Stimulated activated CD8-positive, alpha-beta memory T cell treated with anti-CD3 and anti-CD28 coated beads, Interleukin-7, amount 100 ng/mL, for 24 hours (primary cell): ENCODE data around the gene KCNQ4.

Source experiments
- DNase-seq: peaks from one replicate; pipeline ENCODE4 v3.0.0-alpha.2; 2020; ENCODE audit warnings: low read depth

The KCNQ4 gene

DNA sequence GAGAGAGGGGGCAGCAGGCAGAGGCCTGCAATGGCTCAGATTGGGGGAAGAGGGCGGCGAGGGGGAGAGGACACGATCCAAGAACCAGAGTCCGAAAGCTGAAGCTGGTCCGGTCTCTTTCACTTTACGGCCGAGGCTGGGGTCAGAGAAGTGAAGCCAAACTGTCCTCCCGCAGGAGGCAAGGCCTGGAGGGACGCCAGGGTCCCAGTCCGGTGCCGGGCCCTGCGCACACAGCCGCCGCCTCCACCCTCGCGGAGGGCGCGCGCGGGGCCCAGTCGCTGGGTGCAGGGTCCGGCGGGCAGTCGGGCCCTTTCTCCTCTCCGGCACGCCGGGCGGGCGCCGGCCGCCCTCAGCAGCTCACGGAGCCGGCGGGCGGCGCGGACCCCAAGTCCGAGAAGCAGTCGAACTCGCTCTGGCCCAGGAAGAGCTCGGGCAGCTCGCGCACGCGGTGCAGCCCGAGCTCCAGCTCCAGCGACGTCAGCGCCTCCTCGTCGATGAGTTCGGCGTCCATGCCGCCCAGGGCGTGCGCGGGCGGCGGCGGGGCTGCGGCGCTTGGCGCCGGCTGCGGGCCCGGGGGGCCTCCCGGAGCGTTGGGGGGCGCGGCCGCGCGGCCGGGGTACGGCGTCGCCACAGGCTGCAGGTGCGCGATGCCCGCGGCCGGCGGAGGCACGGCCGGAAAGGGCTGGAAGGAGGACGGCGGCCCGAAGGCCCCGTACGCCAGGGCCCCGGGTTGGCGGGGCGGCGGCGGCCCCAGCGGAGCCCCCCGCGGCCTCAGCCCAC lies 77.8 kb downstream of the KCNQ4 start:
- no peak for DNase-seq

GRCh38 chr1:40862008-40862863 lies 78.6 kb downstream of the KCNQ4 start, which contains the start of gene CITED4:
Gene CITED4, minus strand, starts transcription at chr1:40862363. Its CDS starts 236 bp downstream, at chr1:40862127.
- DNase-seq, result peak; percentile 84

GRCh38 chr1:40868051-40868723 lies 84.6 kb downstream of the KCNQ4 start:
- DNase-seq, result no peak

DNA sequence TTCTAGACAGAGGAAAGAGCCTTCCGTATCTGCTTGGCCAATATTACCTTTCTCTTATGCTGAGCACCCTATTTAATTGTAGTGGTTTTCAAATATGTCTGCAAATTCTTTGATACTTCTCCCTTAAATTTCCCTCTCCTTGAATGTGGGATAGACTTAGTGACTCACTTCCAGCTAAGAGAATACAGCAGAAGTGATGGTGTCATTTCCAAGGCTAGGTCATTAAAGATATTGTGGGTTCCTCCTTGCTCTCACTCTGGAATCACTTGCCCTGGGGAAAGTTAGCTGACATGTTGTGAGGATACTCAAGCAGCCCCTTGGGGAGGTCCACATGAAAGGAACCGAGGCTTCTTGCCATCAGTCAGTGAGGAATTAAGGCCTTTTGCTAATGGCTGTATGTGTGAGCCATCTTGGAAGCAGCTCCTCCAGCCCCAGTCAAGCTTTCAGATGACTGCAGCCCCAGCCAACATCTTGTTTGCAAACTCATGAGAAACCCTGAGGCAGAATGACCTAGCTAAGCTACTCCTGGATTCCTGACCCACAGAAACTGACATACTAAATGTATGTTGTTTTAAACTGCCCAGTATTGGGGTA lies 86.6 kb downstream of the KCNQ4 start:
- no peak for DNase-seq

GRCh38 chr1:40872276-40872675 lies 88.7 kb downstream of the KCNQ4 start:
- no peak for DNase-seq

DNA sequence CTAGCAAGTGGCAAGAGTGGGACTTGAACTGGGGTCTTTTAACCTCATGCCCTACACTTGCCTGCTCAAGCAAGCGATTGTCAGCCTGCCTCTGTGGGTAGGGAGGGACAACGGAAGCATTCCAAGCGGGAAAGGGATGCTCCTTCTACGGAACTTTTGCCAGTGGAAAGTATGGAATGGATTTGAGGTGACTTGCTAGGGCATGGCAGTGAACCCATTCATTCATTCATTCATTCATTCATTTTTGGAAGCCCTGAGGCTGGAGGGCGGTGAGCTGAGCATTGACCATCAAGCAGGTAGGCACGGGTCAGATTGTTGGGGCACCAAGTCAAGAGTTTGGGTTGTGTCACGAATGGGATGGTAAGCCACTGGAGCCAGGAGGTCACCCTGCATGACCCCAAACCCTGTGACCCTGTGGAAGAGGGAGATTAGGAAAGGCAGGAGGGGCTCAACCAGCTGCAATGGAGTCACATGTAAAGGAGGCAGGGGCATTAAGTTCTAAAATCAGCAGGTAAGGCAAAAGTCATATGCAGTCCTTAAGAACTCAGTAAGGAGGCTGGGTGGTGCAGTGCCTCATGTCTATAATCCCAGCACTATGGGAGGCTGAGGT lies 90.4 kb downstream of the KCNQ4 start:
- DNase-seq, result no peak

- no peak for DNase-seq
These were observed 92.8 kb downstream of the KCNQ4 start for GRCh38 chr1:40876436-40876761.

DNA sequence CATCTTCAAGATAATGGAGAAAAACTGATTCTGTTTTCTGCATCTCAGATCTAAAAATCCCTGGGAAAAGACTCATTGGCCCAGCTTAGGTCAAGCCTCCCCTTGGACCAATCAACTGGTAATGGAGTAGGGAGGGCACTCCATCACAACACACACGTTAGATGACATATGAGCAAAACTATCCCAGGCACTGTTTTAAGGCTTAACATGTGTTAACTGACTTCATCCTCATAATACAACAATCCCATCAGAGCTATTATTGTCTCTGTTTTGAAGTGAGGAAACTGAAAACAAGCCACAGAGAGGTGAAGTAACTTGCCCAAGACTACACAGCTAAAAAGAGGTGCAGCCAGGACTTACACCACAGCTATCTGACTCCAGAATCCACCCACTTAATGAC lies 93.3 kb downstream of the KCNQ4 start:
- no peak for DNase-seq

DNA sequence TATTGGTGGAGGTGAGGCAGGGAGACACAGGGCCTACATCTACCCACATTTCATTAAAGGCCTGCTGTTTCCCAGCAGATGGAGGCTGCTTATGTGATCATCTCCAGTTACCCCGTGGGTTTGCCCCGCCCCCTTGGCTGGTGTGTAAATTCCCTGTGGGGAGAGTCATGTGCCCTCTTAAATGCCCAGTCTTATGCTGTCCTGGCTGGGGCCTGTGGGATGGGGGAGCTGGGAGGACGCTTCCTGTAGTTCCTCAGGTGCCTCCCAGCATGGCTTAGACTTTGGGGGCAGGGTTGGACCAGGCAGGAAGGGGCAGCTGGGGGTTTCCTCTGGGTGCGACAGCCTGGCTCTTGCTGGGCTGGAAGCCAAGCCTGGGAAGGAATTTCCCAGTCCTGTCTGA lies 94.1 kb downstream of the KCNQ4 start:
- no peak for DNase-seq

DNA sequence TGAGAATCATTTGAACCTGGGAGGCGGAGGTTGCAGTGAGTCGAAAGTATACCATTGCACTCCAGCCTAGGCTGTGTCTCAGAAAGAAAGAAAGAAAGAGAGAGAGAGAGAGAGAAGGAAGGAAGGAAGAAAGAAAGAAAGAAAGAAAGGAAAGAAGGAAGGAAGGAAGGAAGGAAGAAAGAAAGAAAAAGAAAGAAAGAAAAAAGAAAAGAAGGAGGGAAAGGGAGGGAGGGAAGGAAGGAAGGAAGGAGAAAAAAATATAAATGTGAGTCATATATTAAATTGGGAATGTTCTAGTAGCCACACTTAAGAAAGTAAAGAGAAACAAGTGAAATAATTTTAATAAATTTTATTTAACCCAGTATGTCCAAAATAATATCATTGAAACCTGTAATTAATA lies 95.3 kb downstream of the KCNQ4 start:
- no peak for DNase-seq

DNA sequence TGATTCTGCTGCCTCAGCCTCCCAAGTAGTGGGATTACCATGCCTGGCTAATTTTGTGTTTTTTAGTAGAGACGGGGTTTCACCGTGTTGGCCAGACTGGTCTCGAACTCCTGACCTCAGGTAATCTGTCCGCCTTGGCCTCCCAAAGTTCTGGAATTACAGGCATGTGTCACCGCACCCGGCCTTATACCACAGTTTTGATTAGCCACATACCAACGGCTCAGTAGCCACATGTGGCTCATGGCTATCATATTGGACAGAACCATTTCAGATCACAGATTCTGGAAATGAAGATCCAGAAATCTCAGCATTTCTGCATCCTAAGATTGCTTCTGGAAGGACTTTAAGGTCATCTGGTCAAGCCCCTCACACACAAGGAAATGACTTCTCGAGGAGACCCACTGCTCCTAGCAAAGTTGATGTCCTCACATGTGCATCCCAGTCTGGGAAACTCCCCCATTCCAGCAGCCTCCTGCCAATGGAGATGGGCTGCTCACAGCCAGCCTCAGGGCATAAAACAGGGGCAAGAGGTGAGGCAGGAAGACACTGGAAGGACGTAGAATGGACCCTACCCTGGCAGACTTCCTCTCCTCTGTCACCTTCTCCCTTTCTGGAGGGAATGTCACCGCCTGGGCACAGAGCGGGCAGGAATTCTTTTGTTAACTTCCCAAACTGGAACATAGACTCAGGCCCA lies 96.0 kb downstream of the KCNQ4 start:
- no peak for DNase-seq

DNA sequence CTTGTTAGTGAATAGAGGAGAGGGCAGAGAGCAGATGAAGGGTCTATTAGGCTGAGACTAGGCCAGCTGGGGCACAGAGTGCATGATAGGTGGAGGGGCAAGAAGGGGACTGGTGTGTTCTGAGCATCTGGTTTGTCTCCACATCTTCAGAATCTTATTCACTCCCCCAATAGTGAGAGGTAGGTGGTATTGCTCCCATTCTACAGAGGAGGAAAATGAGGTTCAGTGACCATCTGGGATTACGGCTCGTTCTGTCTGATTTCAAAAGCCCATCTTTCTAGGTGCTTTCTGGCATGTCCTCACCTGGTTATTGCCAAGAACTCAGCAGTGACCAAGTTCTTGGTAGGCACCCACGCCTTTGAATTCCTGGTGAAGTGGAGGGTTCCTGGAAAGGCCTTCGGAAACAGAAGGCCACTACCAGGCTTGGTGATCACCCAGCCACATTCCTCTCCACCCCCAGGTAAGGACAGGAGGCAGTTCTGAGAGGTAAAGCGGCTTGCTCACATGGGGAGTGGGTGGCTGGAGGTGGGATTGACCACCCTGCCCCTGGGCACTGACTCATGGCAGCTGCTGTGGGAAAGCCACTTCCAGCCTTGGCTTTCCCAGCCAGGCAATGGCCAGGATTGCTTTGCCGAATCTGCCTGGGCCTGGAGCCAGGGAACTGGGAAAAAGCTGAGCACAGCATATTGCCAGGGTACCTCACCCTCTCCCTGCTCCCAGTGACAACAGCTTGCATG lies 97.4 kb downstream of the KCNQ4 start:
- DNase-seq, result no peak

- DNase-seq, result no peak
These were observed 100.6 kb downstream of the KCNQ4 start for GRCh38 chr1:40884055-40884795.

DNA sequence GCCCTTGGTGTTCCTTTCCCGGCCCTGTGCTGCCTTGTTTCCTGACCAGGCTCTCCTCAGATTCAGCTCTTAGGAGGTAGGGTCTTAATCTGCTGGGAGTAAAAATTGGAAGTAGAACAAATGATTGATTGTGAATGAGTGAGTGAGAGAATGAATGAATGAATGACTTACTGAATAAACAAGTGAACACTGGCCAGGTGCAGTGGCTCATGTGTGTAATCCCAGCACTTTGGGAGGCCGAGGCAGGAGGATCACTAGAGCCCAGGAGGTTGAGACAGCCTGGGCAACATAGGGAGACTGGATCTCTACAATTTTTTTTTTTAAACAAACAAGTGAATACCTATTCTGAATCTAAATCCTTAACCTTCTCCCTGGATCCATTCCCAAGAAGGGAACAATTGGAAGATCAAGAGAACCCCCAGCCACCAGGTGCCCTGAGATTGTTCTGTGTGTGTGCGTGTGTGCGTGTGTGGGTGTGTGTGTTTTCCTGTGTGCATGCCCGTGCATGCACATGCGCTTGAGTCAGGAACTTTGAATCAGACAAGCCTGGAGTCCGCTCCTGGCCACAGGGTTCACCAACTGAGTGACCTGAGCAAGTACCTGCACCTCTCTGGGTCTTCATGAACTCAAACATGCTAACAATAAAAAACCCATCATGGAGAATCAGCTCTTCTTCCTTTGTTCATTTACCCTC lies 102.9 kb downstream of the KCNQ4 start:
- no peak for DNase-seq

DNA sequence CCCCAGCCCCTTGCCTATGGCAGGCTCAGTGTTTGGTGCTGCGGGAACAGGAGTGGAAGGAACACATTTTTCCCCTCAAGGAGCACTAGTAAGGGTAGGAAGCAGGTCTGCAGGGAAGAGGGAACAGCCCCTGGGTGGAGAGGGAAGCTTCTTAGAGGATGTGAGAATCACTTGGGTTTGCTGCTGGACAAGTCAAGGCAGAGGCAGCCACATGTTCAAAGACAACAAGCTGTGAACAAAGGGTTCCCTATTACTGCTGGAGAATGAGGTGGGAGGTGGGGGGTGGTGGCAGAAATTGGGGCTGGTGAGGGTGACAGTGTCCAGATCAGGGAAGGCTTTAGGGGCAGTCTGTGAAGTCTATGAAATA lies 103.4 kb downstream of the KCNQ4 start:
- no peak for DNase-seq

GRCh38 chr1:40887652-40888051 lies 104.1 kb downstream of the KCNQ4 start:
- DNase-seq, result no peak
